ENCODE data around the gene SKAP2. TPM values are rescaled to one million over a fixed set of nuclear protein-coding genes. Genes with fewer than 3 reads are reported as not detected.

SKAP2 gene
- total and polyA plus RNA-seq, 2 experiments from 2014 or later, result 2.5 to 4.4 TPM

DNA sequence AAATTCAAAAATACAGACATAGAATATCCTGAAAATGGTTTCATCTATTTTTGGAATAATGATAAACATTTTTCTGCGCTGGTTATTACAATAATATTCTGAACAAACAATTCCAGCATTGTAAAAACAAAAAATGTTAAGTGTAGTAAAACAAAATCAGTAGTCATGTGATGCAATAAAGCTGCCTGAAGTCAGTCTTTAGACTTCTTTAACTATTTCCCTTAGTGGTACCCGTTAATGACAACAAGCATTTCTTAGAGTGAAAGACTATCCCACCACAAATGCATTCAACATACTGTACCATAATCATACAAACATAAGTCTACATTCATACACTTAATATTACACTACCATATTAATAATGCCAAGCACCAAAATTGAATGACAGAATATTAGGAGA is 1.6 kb downstream of the SKAP2 start:
- H3K9me3 Mint-ChIP-seq, result no peaks in the 10 kb centered on the region; the same call in 2 of the 3 replicates
- H3K4me1 Mint-ChIP-seq, result peaks cover 23% of the 10 kb centered on the region
- H3K4me1 ChIP-seq (ENCODE audit: insufficient read depth), result peaks cover 27% of the 10 kb centered on the region
- H3K36me3 ChIP-seq (ENCODE audit: insufficient read depth), result no peaks in the 10 kb centered on the region
- H4K20me1 ChIP-seq (replicated peaks; ENCODE audit: insufficient read depth), result peaks cover 15% of the 10 kb centered on the region
- H3K27ac ChIP-seq (ENCODE audit: low read depth), result no peak overlapping the region
- ATAC-seq (no peak), DNase-seq (ENCODE audit: low spot score) (no peak)
- no peaks in the 10 kb centered on the region for H3F3A ChIP-seq (replicated peaks; ENCODE audit: low read depth)
- no peak overlapping the region for H3K4me3 Mint-ChIP-seq
- no peak overlapping the region for H2AFZ ChIP-seq
- no peak overlapping the region for H3K27ac Mint-ChIP-seq
- H3K4me3 ChIP-seq, result no peak overlapping the region
- peaks cover 20% of the 10 kb centered on the region for H3K27me3 Mint-ChIP-seq (ENCODE audit: insufficient read depth, low read depth, poor library complexity)
- no peaks in the 10 kb centered on the region for H3K36me3 Mint-ChIP-seq (ENCODE audit: low read depth)
- H3K79me2 ChIP-seq (replicated peaks; ENCODE audit: insufficient read depth), result no peaks in the 10 kb centered on the region
- no peak for TF ChIP-seq NANOG (IDR thresholded peaks at IDR 0.05; ENCODE audit: borderline replicate concordance)
- TF ChIP-seq JUNB (IDR thresholded peaks at IDR 0.05; ENCODE audit: unreplicated experiment), result no peak
- TF ChIP-seq POLR2AphosphoS5 (IDR thresholded peaks at IDR 0.05; ENCODE audit: low read depth), result no peak
- TF ChIP-seq, protein P1, sequence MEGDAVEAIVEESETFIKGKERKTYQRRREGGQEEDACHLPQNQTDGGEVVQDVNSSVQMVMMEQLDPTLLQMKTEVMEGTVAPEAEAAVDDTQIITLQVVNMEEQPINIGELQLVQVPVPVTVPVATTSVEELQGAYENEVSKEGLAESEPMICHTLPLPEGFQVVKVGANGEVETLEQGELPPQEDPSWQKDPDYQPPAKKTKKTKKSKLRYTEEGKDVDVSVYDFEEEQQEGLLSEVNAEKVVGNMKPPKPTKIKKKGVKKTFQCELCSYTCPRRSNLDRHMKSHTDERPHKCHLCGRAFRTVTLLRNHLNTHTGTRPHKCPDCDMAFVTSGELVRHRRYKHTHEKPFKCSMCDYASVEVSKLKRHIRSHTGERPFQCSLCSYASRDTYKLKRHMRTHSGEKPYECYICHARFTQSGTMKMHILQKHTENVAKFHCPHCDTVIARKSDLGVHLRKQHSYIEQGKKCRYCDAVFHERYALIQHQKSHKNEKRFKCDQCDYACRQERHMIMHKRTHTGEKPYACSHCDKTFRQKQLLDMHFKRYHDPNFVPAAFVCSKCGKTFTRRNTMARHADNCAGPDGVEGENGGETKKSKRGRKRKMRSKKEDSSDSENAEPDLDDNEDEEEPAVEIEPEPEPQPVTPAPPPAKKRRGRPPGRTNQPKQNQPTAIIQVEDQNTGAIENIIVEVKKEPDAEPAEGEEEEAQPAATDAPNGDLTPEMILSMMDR (conservative IDR thresholded peaks at IDR 0.05; ENCODE audit: low read depth in 2 of 2), result no peak
- TF ChIP-seq EZH2 (IDR thresholded peaks at IDR 0.05; ENCODE audit: low read depth, unreplicated experiment), result no peak
- TF ChIP-seq, protein P2, sequence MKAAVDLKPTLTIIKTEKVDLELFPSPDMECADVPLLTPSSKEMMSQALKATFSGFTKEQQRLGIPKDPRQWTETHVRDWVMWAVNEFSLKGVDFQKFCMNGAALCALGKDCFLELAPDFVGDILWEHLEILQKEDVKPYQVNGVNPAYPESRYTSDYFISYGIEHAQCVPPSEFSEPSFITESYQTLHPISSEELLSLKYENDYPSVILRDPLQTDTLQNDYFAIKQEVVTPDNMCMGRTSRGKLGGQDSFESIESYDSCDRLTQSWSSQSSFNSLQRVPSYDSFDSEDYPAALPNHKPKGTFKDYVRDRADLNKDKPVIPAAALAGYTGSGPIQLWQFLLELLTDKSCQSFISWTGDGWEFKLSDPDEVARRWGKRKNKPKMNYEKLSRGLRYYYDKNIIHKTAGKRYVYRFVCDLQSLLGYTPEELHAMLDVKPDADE (IDR thresholded peaks at IDR 0.05), result no peak
- TF ChIP-seq, protein P3, sequence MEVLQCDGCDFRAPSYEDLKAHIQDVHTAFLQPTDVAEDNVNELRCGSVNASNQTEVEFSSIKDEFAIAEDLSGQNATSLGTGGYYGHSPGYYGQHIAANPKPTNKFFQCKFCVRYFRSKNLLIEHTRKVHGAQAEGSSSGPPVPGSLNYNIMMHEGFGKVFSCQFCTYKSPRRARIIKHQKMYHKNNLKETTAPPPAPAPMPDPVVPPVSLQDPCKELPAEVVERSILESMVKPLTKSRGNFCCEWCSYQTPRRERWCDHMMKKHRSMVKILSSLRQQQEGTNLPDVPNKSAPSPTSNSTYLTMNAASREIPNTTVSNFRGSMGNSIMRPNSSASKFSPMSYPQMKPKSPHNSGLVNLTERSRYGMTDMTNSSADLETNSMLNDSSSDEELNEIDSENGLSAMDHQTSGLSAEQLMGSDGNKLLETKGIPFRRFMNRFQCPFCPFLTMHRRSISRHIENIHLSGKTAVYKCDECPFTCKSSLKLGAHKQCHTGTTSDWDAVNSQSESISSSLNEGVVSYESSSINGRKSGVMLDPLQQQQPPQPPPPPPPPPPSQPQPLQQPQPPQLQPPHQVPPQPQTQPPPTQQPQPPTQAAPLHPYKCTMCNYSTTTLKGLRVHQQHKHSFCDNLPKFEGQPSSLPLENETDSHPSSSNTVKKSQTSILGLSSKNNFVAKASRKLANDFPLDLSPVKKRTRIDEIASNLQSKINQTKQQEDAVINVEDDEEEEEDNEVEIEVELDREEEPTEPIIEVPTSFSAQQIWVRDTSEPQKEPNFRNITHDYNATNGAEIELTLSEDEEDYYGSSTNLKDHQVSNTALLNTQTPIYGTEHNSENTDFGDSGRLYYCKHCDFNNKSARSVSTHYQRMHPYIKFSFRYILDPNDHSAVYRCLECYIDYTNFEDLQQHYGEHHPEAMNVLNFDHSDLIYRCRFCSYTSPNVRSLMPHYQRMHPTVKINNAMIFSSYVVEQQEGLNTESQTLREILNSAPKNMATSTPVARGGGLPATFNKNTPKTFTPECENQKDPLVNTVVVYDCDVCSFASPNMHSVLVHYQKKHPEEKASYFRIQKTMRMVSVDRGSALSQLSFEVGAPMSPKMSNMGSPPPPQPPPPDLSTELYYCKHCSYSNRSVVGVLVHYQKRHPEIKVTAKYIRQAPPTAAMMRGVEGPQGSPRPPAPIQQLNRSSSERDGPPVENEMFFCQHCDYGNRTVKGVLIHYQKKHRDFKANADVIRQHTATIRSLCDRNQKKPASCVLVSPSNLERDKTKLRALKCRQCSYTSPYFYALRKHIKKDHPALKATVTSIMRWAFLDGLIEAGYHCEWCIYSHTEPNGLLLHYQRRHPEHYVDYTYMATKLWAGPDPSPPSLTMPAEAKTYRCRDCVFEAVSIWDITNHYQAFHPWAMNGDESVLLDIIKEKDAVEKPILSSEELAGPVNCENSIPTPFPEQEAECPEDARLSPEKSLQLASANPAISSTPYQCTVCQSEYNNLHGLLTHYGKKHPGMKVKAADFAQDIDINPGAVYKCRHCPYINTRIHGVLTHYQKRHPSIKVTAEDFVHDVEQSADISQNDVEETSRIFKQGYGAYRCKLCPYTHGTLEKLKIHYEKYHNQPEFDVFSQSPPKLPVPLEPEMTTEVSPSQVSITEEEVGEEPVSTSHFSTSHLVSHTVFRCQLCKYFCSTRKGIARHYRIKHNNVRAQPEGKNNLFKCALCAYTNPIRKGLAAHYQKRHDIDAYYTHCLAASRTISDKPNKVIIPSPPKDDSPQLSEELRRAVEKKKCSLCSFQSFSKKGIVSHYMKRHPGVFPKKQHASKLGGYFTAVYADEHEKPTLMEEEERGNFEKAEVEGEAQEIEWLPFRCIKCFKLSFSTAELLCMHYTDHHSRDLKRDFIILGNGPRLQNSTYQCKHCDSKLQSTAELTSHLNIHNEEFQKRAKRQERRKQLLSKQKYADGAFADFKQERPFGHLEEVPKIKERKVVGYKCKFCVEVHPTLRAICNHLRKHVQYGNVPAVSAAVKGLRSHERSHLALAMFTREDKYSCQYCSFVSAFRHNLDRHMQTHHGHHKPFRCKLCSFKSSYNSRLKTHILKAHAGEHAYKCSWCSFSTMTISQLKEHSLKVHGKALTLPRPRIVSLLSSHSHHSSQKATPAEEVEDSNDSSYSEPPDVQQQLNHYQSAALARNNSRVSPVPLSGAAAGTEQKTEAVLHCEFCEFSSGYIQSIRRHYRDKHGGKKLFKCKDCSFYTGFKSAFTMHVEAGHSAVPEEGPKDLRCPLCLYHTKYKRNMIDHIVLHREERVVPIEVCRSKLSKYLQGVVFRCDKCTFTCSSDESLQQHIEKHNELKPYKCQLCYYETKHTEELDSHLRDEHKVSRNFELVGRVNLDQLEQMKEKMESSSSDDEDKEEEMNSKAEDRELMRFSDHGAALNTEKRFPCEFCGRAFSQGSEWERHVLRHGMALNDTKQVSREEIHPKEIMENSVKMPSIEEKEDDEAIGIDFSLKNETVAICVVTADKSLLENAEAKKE (CRISPR knock-in tag; IDR thresholded peaks at IDR 0.05), result no peak
- TF ChIP-seq ZNF331 (CRISPR knock-in tag; IDR thresholded peaks at IDR 0.05; ENCODE audit: low read depth), result no peak
- no peak for TF ChIP-seq CREB1 (CRISPR knock-in tag; IDR thresholded peaks at IDR 0.05; ENCODE audit: low read depth)
- H3K4me2 ChIP-seq, result no peak overlapping the region
- no peaks in the 10 kb centered on the region for H3K9me2 ChIP-seq (ENCODE audit: insufficient read depth)
- peaks cover 65% of the 10 kb centered on the region for H3K27me3 ChIP-seq (ENCODE audit: insufficient read depth)

All from GM23338 (cell line).